OCI-LY7 (cell line): ENCODE results near the gene LRP1B.

Experiments used
- EZH2phosphoT487 ChIP-seq: fragments of 200-600 bp; sonication (generic); IDR thresholded peaks from 2 replicates; pipeline ENCODE4 v1.6.1; 2018; ENCODE audit warnings: low read depth, borderline replicate concordance, mild to moderate bottlenecking, mixed run types, antibody characterized with exemption, low read length, moderate library complexity, mixed read lengths
- TF ChIP-seq, protein P1 (sequence below): fragments of 200-600 bp; sonication (generic); conservative IDR thresholded peaks from 2 replicates; pipeline ENCODE4 v1.5.1; 2014; ENCODE audit warnings: mild to moderate bottlenecking, antibody characterized with exemption, low read length, moderate library complexity, mixed read lengths

DNA sequence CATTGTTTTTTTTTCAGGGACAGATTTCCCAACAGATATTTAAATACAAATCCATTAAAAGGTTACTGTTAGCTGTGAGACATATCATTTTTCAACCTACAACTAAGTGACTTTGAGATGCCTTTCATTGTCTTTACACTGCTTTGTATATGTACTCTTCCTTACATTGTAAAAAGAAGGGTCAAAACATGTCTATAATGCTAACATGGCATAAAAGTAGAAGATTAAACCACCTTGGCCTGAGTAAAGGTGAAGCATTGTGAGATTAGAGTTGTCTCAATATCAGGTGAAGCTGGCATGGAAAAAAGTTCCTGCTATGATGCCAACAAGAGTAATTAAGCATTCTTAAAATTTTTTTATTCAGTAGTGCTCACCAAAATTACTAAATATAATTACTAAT lies 1842.1 kb downstream of the LRP1B start:
- TF ChIP-seq, protein P1, sequence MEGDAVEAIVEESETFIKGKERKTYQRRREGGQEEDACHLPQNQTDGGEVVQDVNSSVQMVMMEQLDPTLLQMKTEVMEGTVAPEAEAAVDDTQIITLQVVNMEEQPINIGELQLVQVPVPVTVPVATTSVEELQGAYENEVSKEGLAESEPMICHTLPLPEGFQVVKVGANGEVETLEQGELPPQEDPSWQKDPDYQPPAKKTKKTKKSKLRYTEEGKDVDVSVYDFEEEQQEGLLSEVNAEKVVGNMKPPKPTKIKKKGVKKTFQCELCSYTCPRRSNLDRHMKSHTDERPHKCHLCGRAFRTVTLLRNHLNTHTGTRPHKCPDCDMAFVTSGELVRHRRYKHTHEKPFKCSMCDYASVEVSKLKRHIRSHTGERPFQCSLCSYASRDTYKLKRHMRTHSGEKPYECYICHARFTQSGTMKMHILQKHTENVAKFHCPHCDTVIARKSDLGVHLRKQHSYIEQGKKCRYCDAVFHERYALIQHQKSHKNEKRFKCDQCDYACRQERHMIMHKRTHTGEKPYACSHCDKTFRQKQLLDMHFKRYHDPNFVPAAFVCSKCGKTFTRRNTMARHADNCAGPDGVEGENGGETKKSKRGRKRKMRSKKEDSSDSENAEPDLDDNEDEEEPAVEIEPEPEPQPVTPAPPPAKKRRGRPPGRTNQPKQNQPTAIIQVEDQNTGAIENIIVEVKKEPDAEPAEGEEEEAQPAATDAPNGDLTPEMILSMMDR = no peak
- no peak for TF ChIP-seq EZH2phosphoT487
